Activated T-cell treated with anti-CD3 and anti-CD28 coated beads for 48 hours (primary cell): ENCODE measurements around the gene XRN2.
"Not testable (repeated sequence)": the region's sequence is repeated elsewhere in the genome, so short reads cannot be mapped to it uniquely, and the experiment has no call there.

Experiments
- DNase-seq: peaks from one replicate; pipeline ENCODE4 v3.0.0-alpha.2; 2020; ENCODE audit warnings: low read depth

Gene XRN2

DNA sequence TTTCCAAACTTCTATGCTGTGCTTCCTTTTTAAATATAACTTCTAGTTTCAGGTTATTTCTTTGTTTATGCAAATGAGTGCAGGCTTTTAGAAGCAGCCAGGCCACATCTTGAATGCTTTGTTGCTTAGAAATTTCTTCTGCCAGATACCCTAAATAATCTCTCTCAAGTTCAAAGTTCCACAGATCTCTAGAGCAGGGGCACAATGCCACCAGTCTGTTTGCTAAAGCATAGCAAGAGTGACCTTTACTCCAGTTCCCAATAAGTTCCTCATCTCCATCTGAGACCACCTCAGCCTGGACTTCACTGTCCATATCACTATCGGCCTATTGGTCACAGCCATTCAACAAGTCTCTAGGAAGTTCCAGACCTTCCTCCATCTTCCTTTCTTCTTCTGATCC, 120.6 kb downstream of the XRN2 start:
- DNase-seq: not testable (repeated sequence)

DNA sequence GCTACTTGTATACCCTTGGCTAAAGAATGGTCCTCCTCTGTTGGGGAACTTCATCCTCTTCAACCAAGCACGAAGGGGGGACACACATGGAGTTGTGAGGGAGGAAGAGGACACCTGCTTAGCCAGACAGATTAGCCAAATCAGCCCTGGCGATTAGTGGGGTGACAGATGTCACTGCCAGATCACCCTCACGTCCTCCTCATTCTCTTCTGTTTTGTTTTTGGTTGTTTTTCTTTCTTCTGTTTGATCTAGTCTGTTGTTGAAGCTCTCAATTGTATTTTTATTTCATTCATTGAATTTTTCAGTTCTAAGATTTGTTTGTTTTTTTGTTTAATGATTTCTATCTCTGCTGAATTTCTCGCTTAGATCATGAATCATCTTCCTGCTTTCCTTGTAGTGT, 121.7 kb downstream of the XRN2 start:
- no peak for DNase-seq

DNA sequence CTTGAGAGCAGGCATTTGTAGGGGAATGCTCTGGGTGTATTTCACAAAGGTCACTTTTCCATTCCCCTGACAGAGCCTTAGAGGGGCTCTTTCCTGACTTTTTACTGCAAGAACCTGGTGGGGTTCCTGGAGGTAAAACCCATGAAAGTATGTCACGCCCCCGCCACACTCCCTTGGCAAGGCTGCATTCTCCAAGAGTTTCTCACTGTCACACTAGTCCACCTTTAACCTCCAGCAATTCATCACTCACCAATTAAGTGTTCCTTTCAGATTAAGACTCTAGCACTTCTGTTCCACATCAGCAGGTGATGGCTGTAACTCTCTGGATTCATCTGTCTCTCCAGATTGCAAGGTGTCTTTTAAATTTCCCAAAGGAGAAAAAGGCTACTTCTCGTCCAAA, 126.9 kb downstream of the XRN2 start:
- no peak for DNase-seq

DNA sequence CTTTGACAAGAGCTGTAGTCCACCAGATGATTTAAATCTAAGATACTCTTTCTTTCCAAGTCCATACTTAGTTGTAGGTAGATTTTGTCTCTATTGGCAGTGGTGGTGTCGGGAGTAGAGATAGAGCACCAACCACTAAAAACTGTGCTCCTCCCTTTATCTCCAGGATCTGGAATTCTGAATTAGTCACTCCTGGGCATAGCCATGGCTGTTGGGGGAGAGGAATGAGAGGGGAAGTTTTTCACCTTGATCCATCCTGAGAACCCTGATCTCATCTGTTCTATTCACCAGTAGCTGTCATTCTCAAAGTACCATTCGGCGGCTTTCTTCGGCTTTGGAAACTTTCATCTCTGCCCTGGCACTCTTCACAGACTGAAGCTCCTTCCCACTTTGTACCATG, 129.8 kb downstream of the XRN2 start:
- no peak for DNase-seq

DNA sequence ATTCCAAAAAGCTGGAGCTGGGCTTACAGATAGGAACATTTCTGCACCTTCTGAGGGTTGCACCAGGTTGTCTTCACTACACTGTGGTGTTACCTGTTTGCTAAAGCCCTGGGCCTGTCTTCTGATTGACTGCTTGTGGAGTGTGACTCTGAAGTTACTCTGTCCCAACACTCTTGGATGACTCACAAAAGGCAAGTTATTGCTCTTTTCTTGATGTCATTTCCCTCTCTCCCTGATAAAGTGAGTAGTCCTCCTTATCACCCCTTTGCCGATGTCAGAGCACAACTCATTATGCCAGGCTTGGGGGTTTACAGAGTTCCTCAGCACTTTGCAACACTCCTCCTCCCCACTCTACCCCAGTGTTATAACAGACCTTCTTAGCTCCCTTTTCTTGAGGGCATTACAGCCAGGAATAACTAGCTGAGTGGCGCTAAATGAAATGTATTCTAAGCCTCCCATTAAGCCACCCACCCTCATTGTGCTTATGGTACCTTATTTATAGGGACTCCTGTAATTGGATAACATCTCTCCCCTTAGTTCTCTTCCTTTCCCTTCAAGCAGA, 130.3 kb downstream of the XRN2 start:
- DNase-seq: no peak

DNA sequence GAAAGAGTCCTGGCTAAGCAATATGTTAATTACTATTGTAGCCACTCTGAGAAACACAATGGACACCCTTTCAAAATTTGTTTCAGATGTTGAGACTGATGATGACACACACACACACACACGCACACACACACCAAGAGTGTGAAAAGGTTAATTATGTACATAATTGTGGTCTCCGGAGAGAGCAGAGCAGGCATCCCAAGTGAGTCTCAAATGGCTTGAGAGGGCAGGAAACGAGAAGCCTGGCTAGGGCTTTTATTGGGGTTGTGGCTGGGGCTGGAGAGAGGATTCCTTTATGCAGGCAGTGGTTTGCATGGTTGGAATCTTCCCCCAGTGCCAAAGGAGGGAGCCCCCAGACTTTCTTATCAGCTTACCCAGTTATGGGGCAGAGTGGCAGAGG, 132.4 kb downstream of the XRN2 start:
- no peak for DNase-seq

DNA sequence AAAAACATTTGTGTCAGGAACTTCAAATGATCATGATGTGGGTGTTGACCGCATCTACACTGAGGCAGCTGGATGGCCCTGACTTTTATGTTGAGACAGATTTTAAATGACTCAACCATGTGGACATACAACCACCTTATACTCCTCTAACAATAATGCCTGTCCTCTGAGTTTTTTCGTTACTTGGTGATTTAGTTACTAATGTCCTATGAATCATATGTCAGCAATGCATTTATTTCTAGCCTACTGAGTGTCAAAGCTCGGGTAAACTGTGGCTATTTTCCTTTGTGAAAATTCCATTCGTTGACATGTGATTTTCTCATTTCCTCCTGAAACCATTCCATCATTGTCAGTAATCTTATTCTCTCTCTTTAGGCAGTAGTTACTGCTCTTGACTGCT, 133.1 kb downstream of the XRN2 start:
- DNase-seq: no peak

DNA sequence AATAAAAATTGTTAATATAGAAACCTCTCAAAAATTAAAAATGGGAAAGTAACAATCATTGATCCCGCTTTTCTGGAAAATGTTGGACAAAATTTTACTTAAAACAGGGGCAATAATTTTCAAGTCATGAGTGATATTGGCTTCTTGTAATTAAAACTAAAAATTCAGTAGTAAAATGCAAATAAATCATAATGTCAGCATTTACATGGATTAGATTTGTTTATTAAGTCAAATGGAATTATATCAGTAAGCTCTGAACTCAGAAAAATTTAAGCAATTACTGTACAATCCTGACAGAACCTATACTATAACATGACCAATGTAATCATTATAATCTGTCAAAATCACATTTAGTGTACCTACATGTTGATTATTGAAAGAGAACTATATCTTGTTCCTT, 134.1 kb downstream of the XRN2 start:
- DNase-seq: no peak

DNA sequence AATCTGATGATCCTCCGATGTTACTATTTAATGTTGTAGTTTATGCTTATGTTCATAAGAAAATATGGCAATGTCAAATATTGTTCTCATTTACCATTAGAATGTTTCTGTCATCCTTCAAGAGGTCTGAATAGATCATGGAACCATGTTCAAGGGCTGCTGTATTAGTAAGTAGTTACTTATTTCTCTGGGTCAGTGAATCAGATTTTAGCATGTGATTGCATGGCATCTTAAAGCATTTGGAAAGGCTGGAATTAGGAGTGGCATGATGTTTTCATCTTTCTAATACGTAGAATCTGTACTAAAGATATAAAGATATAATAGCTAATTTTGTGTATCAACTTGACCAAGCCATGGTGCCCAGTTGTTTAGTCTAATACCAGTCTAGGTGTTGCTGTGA, 134.7 kb downstream of the XRN2 start:
- DNase-seq: no peak
